Epithelial cell of esophagus (primary cell): ENCODE measurements around the gene UBN1.

Experiments
- DNase-seq: peaks from one replicate; pipeline ENCODE4 v3.0.0; 2010; ENCODE audit warnings: low read depth
- H3K4me3 ChIP-seq: 2 replicates; pipeline ENCODE4 v1.5.1; 2011; ENCODE audit warnings: mild to moderate bottlenecking, low read length, control low read depth
- TF ChIP-seq, protein P1 (sequence below): IDR thresholded peaks from 2 replicates; pipeline ENCODE4 v1.5.1; 2011; ENCODE audit warnings: low read depth, mild to moderate bottlenecking, low read length, control low read depth, inconsistent platforms; ENCODE audit not compliant: insufficient read depth; ENCODE audit errors: missing control alignments

The UBN1 gene

DNA sequence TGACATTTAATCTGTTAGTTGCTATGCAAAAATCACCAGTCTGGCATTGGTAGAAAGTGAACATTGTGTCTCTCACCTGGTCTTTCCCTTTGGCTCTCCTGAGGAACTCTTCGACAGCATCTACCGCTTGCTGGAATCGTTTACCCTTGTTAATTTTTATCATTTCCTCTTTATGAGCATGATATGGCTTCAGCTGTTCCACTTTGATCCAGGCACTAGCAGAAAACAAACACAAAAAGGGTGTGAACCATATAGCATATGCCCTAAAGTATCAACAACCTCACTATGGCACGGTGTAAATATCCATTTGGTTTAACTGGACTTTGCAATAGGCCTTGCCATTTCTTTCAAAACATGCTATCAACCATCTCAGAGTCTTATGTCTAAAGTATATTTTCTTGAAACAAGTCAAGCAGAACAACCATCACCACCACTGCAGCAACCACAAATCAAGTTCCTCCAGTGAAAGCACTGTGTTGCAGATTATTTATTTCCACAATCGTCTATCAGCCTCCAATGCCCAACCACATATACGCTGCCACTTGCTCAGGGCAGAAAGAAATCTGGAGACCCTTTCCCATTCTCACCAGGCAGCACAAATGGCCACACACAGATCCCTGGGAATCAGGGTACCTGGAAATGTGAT, 14.5 kb upstream of the UBN1 start:
- DNase-seq = no peak

DNA sequence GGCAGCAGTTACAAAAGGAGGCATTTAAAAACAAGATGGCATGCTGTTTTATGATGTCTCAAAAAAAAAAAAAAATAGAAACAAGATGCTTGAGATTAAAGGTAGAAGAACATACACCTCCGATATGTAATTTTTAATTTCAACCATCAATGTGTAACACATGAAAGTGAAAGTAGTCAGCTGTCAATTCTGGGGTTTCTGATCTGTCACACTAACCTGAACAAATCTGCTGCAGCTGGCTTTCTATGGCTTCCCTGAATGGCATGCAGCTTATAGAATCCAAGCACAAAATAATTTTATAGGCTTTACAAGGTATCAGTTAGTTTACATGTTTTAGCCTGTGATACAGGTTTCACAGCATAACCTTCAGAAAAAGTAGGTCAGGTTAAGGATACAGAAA, 13.7 kb upstream of the UBN1 start:
- H3K4me3 ChIP-seq = no peak overlapping the region
- TF ChIP-seq, protein P1, sequence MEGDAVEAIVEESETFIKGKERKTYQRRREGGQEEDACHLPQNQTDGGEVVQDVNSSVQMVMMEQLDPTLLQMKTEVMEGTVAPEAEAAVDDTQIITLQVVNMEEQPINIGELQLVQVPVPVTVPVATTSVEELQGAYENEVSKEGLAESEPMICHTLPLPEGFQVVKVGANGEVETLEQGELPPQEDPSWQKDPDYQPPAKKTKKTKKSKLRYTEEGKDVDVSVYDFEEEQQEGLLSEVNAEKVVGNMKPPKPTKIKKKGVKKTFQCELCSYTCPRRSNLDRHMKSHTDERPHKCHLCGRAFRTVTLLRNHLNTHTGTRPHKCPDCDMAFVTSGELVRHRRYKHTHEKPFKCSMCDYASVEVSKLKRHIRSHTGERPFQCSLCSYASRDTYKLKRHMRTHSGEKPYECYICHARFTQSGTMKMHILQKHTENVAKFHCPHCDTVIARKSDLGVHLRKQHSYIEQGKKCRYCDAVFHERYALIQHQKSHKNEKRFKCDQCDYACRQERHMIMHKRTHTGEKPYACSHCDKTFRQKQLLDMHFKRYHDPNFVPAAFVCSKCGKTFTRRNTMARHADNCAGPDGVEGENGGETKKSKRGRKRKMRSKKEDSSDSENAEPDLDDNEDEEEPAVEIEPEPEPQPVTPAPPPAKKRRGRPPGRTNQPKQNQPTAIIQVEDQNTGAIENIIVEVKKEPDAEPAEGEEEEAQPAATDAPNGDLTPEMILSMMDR = no peak
- no peak for DNase-seq

More for the DNA sequence above, 14.5 kb upstream of the UBN1 start:
- no peak overlapping the region for H3K4me3 ChIP-seq
- TF ChIP-seq, protein P1 = no peak

DNA sequence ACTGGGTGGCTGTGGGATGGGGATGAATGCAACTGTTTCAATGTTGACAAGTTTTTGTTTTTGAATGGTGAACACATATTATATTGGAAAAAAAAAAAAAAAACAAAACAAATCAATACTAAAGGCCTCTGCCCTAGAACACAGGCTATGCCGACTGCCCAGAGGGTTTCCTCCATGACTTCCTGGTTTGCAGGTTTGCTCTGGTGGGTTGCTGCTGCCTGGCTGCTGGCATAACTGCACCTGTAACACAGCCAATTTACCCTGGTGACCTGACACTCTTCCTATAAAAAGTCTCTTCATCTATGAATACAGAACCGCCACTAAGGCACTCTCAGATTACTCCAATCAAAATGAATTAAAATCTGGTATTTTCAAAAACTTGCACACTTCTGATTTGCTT, 10.6 kb upstream of the UBN1 start:
- DNase-seq = no peak
- no peak overlapping the region for H3K4me3 ChIP-seq

DNA sequence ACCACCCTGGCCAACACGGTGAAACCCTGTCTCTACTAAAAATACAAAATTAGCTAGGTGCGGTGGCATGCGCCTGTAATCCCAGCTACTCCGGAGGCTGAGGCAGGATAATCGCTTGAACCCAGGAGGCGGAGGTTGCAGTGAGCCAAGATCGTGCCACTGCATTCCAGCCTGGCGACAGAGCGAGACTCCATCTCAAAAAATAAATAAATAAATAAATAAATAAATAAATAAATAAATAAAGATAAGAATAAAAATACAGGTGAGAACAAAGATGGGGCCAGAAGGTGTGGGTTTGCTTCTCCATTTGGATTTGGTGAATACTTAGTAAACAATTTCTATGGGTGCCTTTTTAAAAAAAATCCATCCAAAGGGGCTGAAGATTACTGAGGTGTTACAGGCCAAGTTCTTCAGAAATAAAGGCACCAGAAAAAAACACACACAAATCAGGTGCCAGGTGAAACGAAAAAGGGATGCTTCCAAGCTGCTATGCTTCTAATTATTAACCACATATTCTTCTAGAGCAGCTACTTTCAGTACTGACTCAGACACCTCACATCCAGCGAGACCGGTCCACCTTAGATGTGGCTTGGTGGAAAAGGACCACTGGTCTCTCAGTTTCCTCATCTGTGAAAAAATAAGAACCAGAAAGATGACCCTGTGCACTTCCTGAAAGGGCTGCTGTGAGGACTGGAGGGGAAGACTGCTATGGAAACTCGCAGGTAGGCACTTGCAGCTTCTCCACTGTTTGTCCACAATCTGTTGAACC, 9.4 kb upstream of the UBN1 start:
- DNase-seq = no peak
- TF ChIP-seq, protein P1 = no peak

More for the DNA sequence above, 10.6 kb upstream of the UBN1 start:
- TF ChIP-seq, protein P1 = no peak

DNA sequence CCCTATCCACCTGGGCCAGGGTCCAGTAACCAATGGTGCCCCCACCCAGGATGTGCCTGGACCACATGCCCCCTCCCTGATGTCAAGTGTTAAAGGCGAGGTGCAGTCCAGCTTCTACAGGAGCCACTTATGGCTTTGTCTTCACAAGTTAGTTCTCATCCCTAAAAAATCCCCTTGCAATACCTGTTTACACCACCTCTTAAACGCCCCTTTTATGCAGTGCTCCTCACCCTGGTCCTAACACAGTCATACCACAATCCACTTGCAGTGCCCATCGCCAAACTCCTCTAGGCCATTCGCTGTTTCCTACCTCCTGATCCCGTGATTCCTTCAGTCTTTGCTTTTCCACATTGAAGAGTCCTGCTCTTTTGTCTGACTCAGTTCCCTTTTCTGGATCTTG, 7.3 kb upstream of the UBN1 start:
- DNase-seq = peak; percentile 29
- TF ChIP-seq, protein P1 = no peak
- H3K4me3 ChIP-seq = no peak overlapping the region

More for the DNA sequence above, 9.4 kb upstream of the UBN1 start:
- no peak overlapping the region for H3K4me3 ChIP-seq

DNA sequence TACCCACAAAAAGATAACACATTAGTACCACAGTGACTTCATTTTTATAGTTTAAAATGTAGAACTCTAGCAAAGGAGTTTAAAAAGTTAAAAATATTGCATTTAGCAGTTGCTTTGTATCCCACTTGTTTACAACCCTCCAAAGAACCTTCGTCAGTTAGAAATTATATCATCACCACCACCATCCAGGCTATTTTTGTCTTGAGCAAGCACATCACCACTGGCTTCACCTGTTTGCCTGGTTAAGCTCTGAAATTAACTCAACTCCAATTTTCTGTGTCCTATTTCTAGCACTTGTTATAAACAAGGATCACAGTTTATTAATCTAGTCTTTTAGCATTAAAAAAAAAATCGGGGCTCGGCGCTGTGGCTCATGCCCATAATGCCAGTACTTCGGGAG, 6.3 kb upstream of the UBN1 start:
- TF ChIP-seq, protein P1 = no peak
- no peak overlapping the region for H3K4me3 ChIP-seq
- DNase-seq = no peak
